Natural killer cell (primary cell): ENCODE results near the gene PDE3A. TPM values are rescaled to one million over a fixed set of nuclear protein-coding genes. Genes with fewer than 3 reads are reported as not detected.

Source experiments
- ATAC-seq, 3 donors: fragments of 150-1000 bp in 2 of 3; fragments of 200-7000 bp in 1 of 3; cut with Tn5 transposase; 1 replicate in 1 of 3; 2 replicates in 2 of 3; pipeline ENCODE4 v1.10.0; 2021; ENCODE audit warnings: mild to moderate bottlenecking in 2 of 3, moderate library complexity in 2 of 3
- DNase-seq, 2 donors: peaks; one replicate each; pipeline versions ENCODE4 v3.0.0 to v3.0.0-alpha.2; 2013 to 2021; ENCODE audit warnings: mixed read lengths in 1 of 2
- H3K27ac ChIP-seq: one replicate; pipeline ENCODE4 v1.5.1; 2013; ENCODE audit warnings: mild to moderate bottlenecking, low read length
- H3K27me3 ChIP-seq: one replicate; pipeline ENCODE4 v1.6.1; 2013; ENCODE audit warnings: low read length; ENCODE audit not compliant: control insufficient read depth, insufficient read depth
- H3K36me3 ChIP-seq: one replicate; pipeline ENCODE4 v1.6.1; 2013; ENCODE audit warnings: low read length; ENCODE audit not compliant: control insufficient read depth, insufficient read depth
- H3K4me1 ChIP-seq: one replicate; pipeline ENCODE4 v1.6.1; 2013; ENCODE audit warnings: low read length; ENCODE audit not compliant: control insufficient read depth, insufficient read depth
- H3K4me3 ChIP-seq: one replicate; pipeline ENCODE4 v1.5.1; 2013; ENCODE audit warnings: low read length
- H3K9me3 ChIP-seq: one replicate; pipeline ENCODE4 v1.6.1; 2013; ENCODE audit warnings: low read length; ENCODE audit not compliant: control insufficient read depth, insufficient read depth
- H3K27ac Mint-ChIP-seq, 2 donors: one replicate each; pipeline ENCODE4 v1.8.0; 2022; ENCODE audit warnings: mild to moderate bottlenecking in 2 of 2, mixed read lengths in 2 of 2, moderate library complexity in 1 of 2
- H3K27me3 Mint-ChIP-seq, 2 donors: one replicate each; pipeline ENCODE4 v1.8.0; 2022; ENCODE audit warnings: low read depth in 2 of 2, mixed read lengths in 2 of 2
- H3K36me3 Mint-ChIP-seq: one replicate; pipeline ENCODE4 v1.8.0; 2022; ENCODE audit warnings: mixed read lengths
- H3K4me1 Mint-ChIP-seq, 2 donors: one replicate each; pipeline ENCODE4 v1.8.0; 2022; ENCODE audit warnings: mixed read lengths in 2 of 2
- H3K4me3 Mint-ChIP-seq: one replicate; pipeline ENCODE4 v1.8.0; 2022; ENCODE audit warnings: mild to moderate bottlenecking, moderate library complexity, mixed read lengths
- H3K9me3 Mint-ChIP-seq, 2 donors: one replicate each; pipeline ENCODE4 v1.8.0; 2022; ENCODE audit warnings: mixed read lengths in 2 of 2
- CTCF ChIP-seq: fragments of 200-600 bp; IDR thresholded peaks from one replicate; pipeline ENCODE4 v1.8.0; 2022; ENCODE audit warnings: antibody characterized with exemption
- WGBS: methylation state at CpG from one replicate; pipeline ENCODE4 v1.1.7; 2013; ENCODE audit warnings: missing lambda C conversion rate; ENCODE audit not compliant: insufficient coverage; 5-methylcytosine and 5-hydroxymethylcytosine counted together
- intact Hi-C: fragments of 100-400 bp; cut with micrococcal nuclease; formaldehyde crosslinking; loops from one replicate; pipeline ENCODE4 v1.14.2; 2022
- total RNA-seq, 4 donors: library from RNA; stranded (reverse); fragments of 120-200 nt in 1 of 4; gene quantifications; one replicate each; pipeline versions ENCODE4 v1.2.3 to v1.2.4, GENCODE V29; 2013 to 2022

Gene PDE3A
- total RNA-seq, 3 donors from 2014 or later (not counting 1 experiment from before 2014, with no cell fraction given), result 0.20 to 0.28 (median 0.27) TPM

DNA sequence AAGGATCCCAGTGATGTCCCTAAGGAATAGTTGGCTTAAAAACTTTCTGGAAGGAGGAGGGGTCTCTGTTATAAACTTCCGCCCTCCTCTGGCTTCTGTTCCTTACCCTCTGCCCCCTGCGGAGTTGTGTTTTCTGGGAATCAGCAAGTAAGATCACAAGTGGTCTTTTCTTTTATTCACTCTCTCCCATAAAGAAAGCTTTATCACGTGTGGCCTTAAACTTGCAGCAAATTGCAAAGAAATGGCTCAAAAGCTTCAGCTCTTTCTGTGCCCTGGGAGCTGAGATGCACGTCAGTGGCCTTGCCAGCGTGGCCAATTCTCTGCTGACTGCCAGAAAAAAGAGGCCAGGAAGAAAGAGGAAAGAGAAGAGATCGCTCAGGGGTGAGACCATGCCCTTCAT, 326.9 kb downstream of the PDE3A start, which contains the start of gene SLCO1C1:
TSS of gene SLCO1C1 (plus strand) at position 101 of the 400 bp plus-strand sequence. CDS start 4,245 bp downstream, outside the sequence.
- Mint-ChIP-seq H3K4me1 (no peaks in the 10 kb centered on the region), H3K9me3 (peaks cover 11 to 14% of the 10 kb centered on the region in 2 donors), H3K27me3 (no peaks in the 10 kb centered on the region), H3K36me3 (peaks cover 5% of the 10 kb centered on the region), H3K4me3 (no peak within 1 kb of the TSS), H3K27ac (no peak within 1 kb of the TSS)
- Histone ChIP-seq H3K27me3 (no peaks in the 10 kb centered on the region), H3K27ac (no peak within 1 kb of the TSS), H3K4me1 (no peaks in the 10 kb centered on the region), H3K4me3 (no peak within 1 kb of the TSS), H3K9me3 (no peaks in the 10 kb centered on the region), H3K36me3 (no peaks in the 10 kb centered on the region)
- ATAC-seq (no peak), DNase-seq (no peak)
- intact Hi-C loops, result no loop called here
- no peak for TF ChIP-seq CTCF
- WGBS, result 87% methylated on average over 5 of the region's 6 CpGs

DNA sequence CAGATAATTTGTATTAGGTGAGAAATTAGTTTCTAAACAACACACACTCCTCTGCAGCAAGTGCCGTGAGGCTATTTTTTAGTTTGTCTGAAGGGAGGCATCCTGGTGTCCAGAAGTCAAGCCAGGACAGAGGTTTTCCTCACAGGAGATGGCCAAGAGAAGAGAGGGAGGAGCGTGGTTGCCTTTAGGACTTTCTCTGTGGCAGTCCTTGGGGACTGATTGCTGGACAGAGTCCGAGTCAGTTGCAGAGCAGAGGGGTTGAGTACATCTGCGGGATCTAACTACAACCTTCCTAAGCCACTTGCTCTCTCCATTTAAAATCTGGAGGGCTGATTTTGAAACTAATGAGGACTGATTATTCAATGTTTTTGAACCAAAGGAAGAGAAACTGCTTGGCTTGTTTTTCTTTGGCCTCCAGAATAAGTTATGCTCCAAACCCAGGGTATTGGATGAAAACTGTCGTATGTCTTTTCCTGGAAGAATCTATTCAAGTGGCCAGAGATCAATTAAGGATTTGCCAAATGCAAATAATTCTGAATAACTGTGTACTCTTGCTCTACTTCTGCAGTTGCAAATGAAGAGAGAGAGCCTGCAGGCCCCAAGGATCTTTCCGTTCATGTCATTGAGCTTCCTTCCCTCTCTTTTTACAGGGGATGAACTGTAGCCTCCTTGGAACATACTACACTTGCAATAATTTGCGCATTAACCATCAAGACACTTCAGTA, 328.0 kb downstream of the PDE3A start:
- no peaks in the 10 kb centered on the region for H3K27me3 ChIP-seq
- H3K4me1 ChIP-seq, result no peaks in the 10 kb centered on the region
- Mint-ChIP-seq H3K27ac (no peak overlapping the region), H3K27me3 (no peaks in the 10 kb centered on the region), H3K36me3 (no peaks in the 10 kb centered on the region), H3K9me3 (peaks cover 8 to 11% of the 10 kb centered on the region in 2 donors), H3K4me3 (no peak overlapping the region), H3K4me1 (no peaks in the 10 kb centered on the region)
- no peaks in the 10 kb centered on the region for H3K36me3 ChIP-seq
- H3K9me3 ChIP-seq, result no peaks in the 10 kb centered on the region
- no peak overlapping the region for H3K4me3 ChIP-seq
- DNase-seq, result no peak
- intact Hi-C loops, result no loop called here
- no peak overlapping the region for H3K27ac ChIP-seq
- no peak for TF ChIP-seq CTCF
- 89% methylated on average over 5 of the region's 7 CpGs for WGBS
- ATAC-seq, result no peak

GRCh38 chr12:20701106-20701505, 332.8 kb downstream of the PDE3A start:
- no peak overlapping the region for H3K4me3 ChIP-seq
- TF ChIP-seq CTCF, result no peak
- intact Hi-C loops, result no loop called here
- no peak overlapping the region for H3K27ac ChIP-seq
- no peak for DNase-seq
- Mint-ChIP-seq H3K4me1 (no peaks in the 10 kb centered on the region), H3K9me3 (peaks cover 2 to 4% of the 10 kb centered on the region in 2 donors), H3K36me3 (no peaks in the 10 kb centered on the region), H3K4me3 (no peak overlapping the region), H3K27ac (no peak overlapping the region), H3K27me3 (no peaks in the 10 kb centered on the region)
- H3K27me3 ChIP-seq, result no peaks in the 10 kb centered on the region
- H3K9me3 ChIP-seq, result no peaks in the 10 kb centered on the region
- 43% methylated on average over 1 of the region's 1 CpG for WGBS
- no peaks in the 10 kb centered on the region for H3K36me3 ChIP-seq
- no peaks in the 10 kb centered on the region for H3K4me1 ChIP-seq
- no peak for ATAC-seq

- peaks cover 4 to 5% of the 10 kb centered on the region in 2 donors for H3K9me3 Mint-ChIP-seq
- H3K4me1 Mint-ChIP-seq, result no peaks in the 10 kb centered on the region
- no peaks in the 10 kb centered on the region for H3K36me3 ChIP-seq
- TF ChIP-seq CTCF, result no peak
- H3K4me3 Mint-ChIP-seq, result no peak overlapping the region
- H3K27me3 Mint-ChIP-seq, result no peaks in the 10 kb centered on the region
- H3K9me3 ChIP-seq, result no peaks in the 10 kb centered on the region
- intact Hi-C loops, result no loop called here
- ATAC-seq (no peak), DNase-seq (no peak)
- no peaks in the 10 kb centered on the region for H3K36me3 Mint-ChIP-seq
- H3K27me3 ChIP-seq, result no peaks in the 10 kb centered on the region
- WGBS, result 70% methylated on average over 6 of the region's 6 CpGs
- no peak overlapping the region for H3K27ac ChIP-seq
- no peak overlapping the region for H3K4me3 ChIP-seq
- H3K27ac Mint-ChIP-seq, result no peak overlapping the region
- H3K4me1 ChIP-seq, result no peaks in the 10 kb centered on the region
Measured at GRCh38 chr12:20704860-20705259, 336.5 kb downstream of the PDE3A start.
